CD4-positive, CD25-positive, alpha-beta regulatory T cell (primary cell): Measurements from ENCODE around the gene TMPRSS9. TPM values are rescaled to one million over a fixed set of nuclear protein-coding genes. Genes with fewer than 3 reads are reported as not detected.

Experiments
- ATAC-seq, 2 donors: fragments of 150-1000 bp; cut with Tn5 transposase; one replicate each; pipeline ENCODE4 v1.10.0; 2021; ENCODE audit warnings: low read depth in 2 of 2, moderate number of reproducible peaks in 2 of 2, moderate library complexity in 1 of 2
- DNase-seq, 3 donors: peaks; one replicate each; pipeline versions ENCODE4 v3.0.0 to v3.0.0-alpha.2; 2012 to 2022; ENCODE audit warnings: mixed read lengths in 1 of 3
- H3K27ac ChIP-seq: one replicate; pipeline ENCODE4 v1.7.0; 2013; ENCODE audit warnings: mild to moderate bottlenecking, low read length; ENCODE audit not compliant: insufficient read depth, poor library complexity, severe bottlenecking
- H3K27me3 ChIP-seq: one replicate; pipeline ENCODE4 v1.7.0; 2013; ENCODE audit warnings: low read length; ENCODE audit not compliant: control insufficient read depth, insufficient read depth
- H3K36me3 ChIP-seq: one replicate; pipeline ENCODE4 v1.7.0; 2013; ENCODE audit warnings: mild to moderate bottlenecking, low read length, moderate library complexity; ENCODE audit not compliant: control insufficient read depth, insufficient read depth
- H3K4me1 ChIP-seq: 2 replicates; pipeline ENCODE4 v1.7.0; 2013; ENCODE audit warnings: mild to moderate bottlenecking, low read length; ENCODE audit not compliant: insufficient read depth, control insufficient read depth, poor library complexity, severe bottlenecking
- H3K4me3 ChIP-seq: one replicate; pipeline ENCODE4 v1.7.0; 2013; ENCODE audit warnings: low read depth, mild to moderate bottlenecking, low read length, moderate library complexity
- H3K9me3 ChIP-seq, 2 experiments: 1 replicate in 1 of 2; 2 replicates in 1 of 2; pipeline ENCODE4 v1.7.0; 2013; ENCODE audit warnings: low read length in 2 of 2, mild to moderate bottlenecking in 1 of 2, moderate library complexity in 1 of 2; ENCODE audit not compliant: control insufficient read depth in 2 of 2
- H3K27ac Mint-ChIP-seq, 3 donors: one replicate each; pipeline ENCODE4 v1.8.0; 2020 to 2022; ENCODE audit warnings: mild to moderate bottlenecking in 3 of 3, mixed read lengths in 3 of 3, moderate library complexity in 2 of 3
- H3K27me3 Mint-ChIP-seq: one replicate; pipeline ENCODE4 v1.8.0; 2022; ENCODE audit warnings: mild to moderate bottlenecking, mixed read lengths
- H3K36me3 Mint-ChIP-seq: one replicate; pipeline ENCODE4 v1.8.0; 2020; ENCODE audit warnings: mixed read lengths
- H3K4me1 Mint-ChIP-seq, 4 donors: one replicate each; pipeline ENCODE4 v1.8.0; 2020 to 2022; ENCODE audit warnings: mixed read lengths in 4 of 4, mild to moderate bottlenecking in 1 of 4
- H3K4me3 Mint-ChIP-seq, 4 donors: one replicate each; pipeline ENCODE4 v1.8.0; 2020 to 2022; ENCODE audit warnings: mild to moderate bottlenecking in 4 of 4, mixed read lengths in 4 of 4, moderate library complexity in 3 of 4
- H3K9me3 Mint-ChIP-seq, 7 donors: one replicate each; pipeline ENCODE4 v1.8.0; 2020 to 2022; ENCODE audit warnings: mixed read lengths in 7 of 7, mild to moderate bottlenecking in 3 of 7, moderate library complexity in 2 of 7
- polyA plus RNA-seq, 4 donors: library from polyadenylated mRNA; unstranded; fragments of 300-500 nt; fragmentation: Illumina TruSeq; gene quantifications; one replicate each; pipeline ENCODE4 v1.2.3, GENCODE V29; 2021
- total RNA-seq: library from RNA; stranded (reverse); gene quantifications from one replicate; pipeline ENCODE4 v1.2.3, GENCODE V29; 2022

The TMPRSS9 gene
- total and polyA plus RNA-seq, 5 donors from 2014 or later = 0.17 TPM; not detected in 4

DNA sequence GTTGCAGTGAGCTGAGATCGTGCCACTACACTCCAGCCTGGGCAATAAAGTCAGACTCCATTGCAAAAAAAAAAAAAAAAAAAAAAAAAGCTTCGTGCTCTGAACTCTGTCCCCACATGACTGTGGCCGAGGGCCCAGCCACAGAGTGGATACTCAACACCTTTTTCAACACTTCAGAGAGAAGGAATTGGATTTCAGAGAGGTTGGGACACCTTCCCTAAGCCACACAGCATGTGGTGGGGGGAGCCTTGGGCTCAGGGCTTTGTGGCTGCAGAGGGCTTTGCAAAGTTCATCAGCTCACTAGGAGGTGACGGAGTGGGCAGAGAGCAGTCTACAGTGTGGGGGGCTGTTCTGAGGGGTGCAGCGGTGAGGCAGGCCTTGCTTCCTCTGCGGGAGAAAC, 41.1 kb upstream of the TMPRSS9 start:
- H3K9me3 ChIP-seq = peaks cover 9 to 15% of the 10 kb centered on the region in 2 experiments
- no peaks in the 10 kb centered on the region for H3K4me1 ChIP-seq
- Mint-ChIP-seq H3K36me3 (peaks cover 4% of the 10 kb centered on the region), H3K4me3 (peak overlapping the region in 1 of 4 donors; percentile 13), H3K27ac (no peak overlapping the region), H3K4me1 (peaks cover 0 to 5% (median 0%) of the 10 kb centered on the region in 4 donors), H3K27me3 (peaks cover 13% of the 10 kb centered on the region), H3K9me3 (peaks cover 4 to 15% (median 7%) of the 10 kb centered on the region in 7 donors)
- DNase-seq = no peak
- no peak for ATAC-seq
- H3K36me3 ChIP-seq = peaks cover 3% of the 10 kb centered on the region
- no peak overlapping the region for H3K27ac ChIP-seq
- H3K4me3 ChIP-seq = no peak overlapping the region
- H3K27me3 ChIP-seq = peaks cover 7% of the 10 kb centered on the region

DNA sequence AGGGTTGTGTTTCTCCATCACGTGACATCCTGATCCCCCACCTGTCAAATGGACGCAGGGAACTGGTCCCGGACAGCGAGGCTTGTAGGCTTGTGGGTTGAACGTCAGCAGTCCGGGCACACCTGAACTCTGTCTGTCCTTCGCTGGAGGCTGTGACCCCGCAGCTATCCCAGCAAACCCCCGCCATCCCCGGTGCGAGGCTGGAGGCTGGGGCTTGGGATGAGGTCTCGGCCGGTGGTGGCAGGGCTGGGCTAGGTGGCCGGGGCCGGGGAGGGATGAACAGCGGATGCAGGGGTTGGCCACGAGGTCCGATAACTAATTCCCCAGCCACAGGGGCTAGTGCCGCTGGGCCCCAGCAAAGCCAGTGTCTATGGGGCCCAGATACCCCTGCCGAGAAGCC, 40.5 kb upstream of the TMPRSS9 start:
- Mint-ChIP-seq H3K27ac (no peak overlapping the region), H3K9me3 (peaks cover 4 to 12% (median 7%) of the 10 kb centered on the region in 7 donors), H3K4me1 (peaks cover 0 to 5% (median 0%) of the 10 kb centered on the region in 4 donors), H3K36me3 (peaks cover 6% of the 10 kb centered on the region), H3K4me3 (no peak overlapping the region), H3K27me3 (peaks cover 6% of the 10 kb centered on the region)
- Histone ChIP-seq H3K36me3 (peaks cover 5% of the 10 kb centered on the region), H3K27ac (no peak overlapping the region), H3K27me3 (peaks cover 3% of the 10 kb centered on the region), H3K4me1 (no peaks in the 10 kb centered on the region), H3K4me3 (no peak overlapping the region), H3K9me3 (peaks cover 9 to 13% of the 10 kb centered on the region in 2 experiments)
- no peak for DNase-seq
- ATAC-seq = no peak

DNA sequence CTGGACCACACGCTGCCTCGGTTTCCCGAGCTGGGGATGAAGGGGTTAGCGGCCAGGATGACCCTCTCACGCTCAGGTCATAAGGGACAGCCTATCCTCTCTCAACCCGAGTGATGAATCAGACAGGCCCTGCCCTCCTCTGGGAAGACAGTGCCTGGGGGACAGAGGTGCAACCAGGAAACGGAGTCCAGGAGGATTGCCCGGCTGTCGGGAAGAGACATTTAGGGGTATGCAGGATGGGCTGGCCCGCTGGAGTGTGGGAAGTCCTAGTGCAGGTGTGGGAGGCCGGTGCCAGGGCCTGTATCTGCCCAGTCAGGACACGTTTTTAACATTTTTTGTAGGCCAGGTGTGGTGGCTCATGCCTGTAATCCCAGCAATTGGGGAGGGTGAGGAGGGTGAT, 40.0 kb upstream of the TMPRSS9 start:
- H3K36me3 Mint-ChIP-seq = peaks cover 3% of the 10 kb centered on the region
- H3K9me3 ChIP-seq = peaks cover 6 to 8% of the 10 kb centered on the region in 2 experiments
- no peaks in the 10 kb centered on the region for H3K4me1 ChIP-seq
- H3K27me3 Mint-ChIP-seq = peaks cover 1% of the 10 kb centered on the region
- no peaks in the 10 kb centered on the region for H3K27me3 ChIP-seq
- peaks cover under 1 to 8% (median 4%) of the 10 kb centered on the region in 7 donors for H3K9me3 Mint-ChIP-seq
- H3K36me3 ChIP-seq = peaks cover 8% of the 10 kb centered on the region
- ATAC-seq (no peak), DNase-seq (no peak)
- H3K27ac ChIP-seq = no peak overlapping the region
- peaks cover 0 to 5% (median 0%) of the 10 kb centered on the region in 4 donors for H3K4me1 Mint-ChIP-seq
- no peak overlapping the region for H3K4me3 Mint-ChIP-seq
- no peak overlapping the region for H3K27ac Mint-ChIP-seq
- H3K4me3 ChIP-seq = no peak overlapping the region

DNA sequence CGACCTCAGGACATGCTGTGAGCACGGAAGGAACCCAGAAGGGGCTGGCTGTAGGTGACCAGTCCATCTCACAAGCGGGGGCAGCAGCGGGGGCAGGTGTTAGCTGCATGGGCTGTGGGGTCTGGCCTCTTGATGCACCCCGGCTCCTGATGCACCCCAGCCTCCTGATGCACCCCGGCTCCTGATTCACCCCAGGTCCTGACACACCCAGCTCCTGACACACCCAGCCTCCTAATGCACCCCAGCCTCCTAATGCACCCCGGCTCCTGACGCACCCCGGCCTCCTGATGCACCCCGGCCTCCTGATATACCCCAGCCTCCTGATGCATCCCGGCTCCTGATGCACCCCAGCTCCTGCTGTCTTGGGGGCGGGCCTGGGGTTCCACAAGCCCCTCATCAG, 39.1 kb upstream of the TMPRSS9 start:
- H3K36me3 Mint-ChIP-seq = peaks cover 7% of the 10 kb centered on the region
- no peak overlapping the region for H3K4me3 ChIP-seq
- H3K9me3 Mint-ChIP-seq = peaks cover 0 to 4% (median 0%) of the 10 kb centered on the region in 7 donors
- H3K4me1 Mint-ChIP-seq = peaks cover 0 to 8% (median 3%) of the 10 kb centered on the region in 4 donors
- no peak overlapping the region for H3K27ac Mint-ChIP-seq
- H3K36me3 ChIP-seq = peaks cover 8% of the 10 kb centered on the region
- no peaks in the 10 kb centered on the region for H3K9me3 ChIP-seq
- no peaks in the 10 kb centered on the region for H3K27me3 Mint-ChIP-seq
- ATAC-seq (no peak), DNase-seq (no peak)
- H3K27me3 ChIP-seq = no peaks in the 10 kb centered on the region
- no peaks in the 10 kb centered on the region for H3K4me1 ChIP-seq
- no peak overlapping the region for H3K4me3 Mint-ChIP-seq
- H3K27ac ChIP-seq = no peak overlapping the region

DNA sequence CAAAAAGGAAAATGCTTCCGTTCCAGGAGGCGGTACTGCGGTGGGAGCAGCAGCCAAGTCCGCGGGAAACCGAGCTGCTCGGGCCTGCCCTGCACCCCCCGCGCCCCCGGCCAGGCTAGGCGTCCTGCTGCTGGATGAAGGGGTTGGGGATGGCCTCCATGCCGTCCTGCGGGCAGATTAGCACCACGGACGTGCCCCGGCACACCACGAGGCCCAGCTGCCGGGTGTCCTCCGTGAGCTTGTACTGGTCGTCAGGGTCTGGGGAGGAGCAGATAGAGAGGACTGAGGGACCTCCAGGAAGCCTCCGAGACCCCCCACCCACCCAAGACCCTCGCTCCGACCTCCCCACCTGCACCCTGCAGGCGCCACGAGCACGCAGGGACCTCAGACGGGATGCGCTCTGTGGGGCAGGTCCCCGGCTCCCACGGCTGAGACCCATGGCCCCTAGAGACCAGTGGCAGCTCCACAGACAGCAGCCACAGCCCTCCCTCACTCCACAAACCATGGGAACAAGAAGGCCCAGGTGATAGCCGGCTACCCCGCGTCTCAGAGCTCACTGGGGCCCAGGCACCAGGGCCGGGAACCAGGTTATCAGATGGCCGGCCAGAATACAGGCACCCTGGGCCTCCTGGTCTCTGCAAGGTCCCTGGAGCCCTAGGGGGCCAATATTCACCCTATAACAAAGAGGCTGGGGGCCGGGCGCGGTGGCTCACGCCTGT, 38.3 kb upstream of the TMPRSS9 start:
- Mint-ChIP-seq H3K4me1 (peaks cover 0 to 15% (median 7%) of the 10 kb centered on the region in 4 donors), H3K36me3 (peaks cover 9% of the 10 kb centered on the region), H3K27me3 (no peaks in the 10 kb centered on the region), H3K9me3 (peaks cover 0 to 4% (median 0%) of the 10 kb centered on the region in 7 donors), H3K4me3 (no peak overlapping the region), H3K27ac (no peak overlapping the region)
- Histone ChIP-seq H3K4me1 (no peaks in the 10 kb centered on the region), H3K9me3 (no peaks in the 10 kb centered on the region), H3K4me3 (no peak overlapping the region), H3K27me3 (no peaks in the 10 kb centered on the region), H3K27ac (no peak overlapping the region), H3K36me3 (peaks cover 8% of the 10 kb centered on the region)
- DNase-seq (no peak), ATAC-seq (no peak)

DNA sequence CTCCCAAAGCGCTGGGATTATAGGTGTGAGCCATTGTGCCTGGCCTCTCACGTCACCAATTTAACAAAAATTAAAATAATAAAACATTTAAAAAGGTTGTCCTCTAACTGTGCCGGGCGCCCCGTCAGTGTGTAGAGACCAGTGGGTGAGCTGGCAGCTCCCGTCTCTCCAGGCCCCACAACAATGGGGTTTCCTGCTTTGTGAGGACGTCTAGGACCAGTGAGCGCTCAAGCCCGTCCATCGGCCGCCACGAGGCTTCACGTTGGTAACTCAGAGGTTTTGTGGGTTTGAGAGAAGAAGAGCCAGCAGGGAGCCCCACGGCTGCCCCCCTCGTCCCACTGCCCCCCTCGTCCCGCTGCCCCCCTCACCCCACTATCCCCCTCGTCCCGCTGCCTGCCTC, 36.4 kb upstream of the TMPRSS9 start:
- no peak overlapping the region for H3K27ac Mint-ChIP-seq
- H3K4me3 Mint-ChIP-seq = no peak overlapping the region
- H3K36me3 Mint-ChIP-seq = peaks cover 17% of the 10 kb centered on the region
- no peaks in the 10 kb centered on the region for H3K27me3 Mint-ChIP-seq
- Histone ChIP-seq H3K9me3 (no peaks in the 10 kb centered on the region), H3K27me3 (no peaks in the 10 kb centered on the region), H3K4me3 (no peak overlapping the region), H3K27ac (no peak overlapping the region), H3K4me1 (peaks cover 12% of the 10 kb centered on the region), H3K36me3 (peaks cover 11% of the 10 kb centered on the region)
- DNase-seq (no peak), ATAC-seq (no peak)
- no peaks in the 10 kb centered on the region for H3K9me3 Mint-ChIP-seq
- H3K4me1 Mint-ChIP-seq = peaks cover 5 to 31% (median 19%) of the 10 kb centered on the region in 4 donors

DNA sequence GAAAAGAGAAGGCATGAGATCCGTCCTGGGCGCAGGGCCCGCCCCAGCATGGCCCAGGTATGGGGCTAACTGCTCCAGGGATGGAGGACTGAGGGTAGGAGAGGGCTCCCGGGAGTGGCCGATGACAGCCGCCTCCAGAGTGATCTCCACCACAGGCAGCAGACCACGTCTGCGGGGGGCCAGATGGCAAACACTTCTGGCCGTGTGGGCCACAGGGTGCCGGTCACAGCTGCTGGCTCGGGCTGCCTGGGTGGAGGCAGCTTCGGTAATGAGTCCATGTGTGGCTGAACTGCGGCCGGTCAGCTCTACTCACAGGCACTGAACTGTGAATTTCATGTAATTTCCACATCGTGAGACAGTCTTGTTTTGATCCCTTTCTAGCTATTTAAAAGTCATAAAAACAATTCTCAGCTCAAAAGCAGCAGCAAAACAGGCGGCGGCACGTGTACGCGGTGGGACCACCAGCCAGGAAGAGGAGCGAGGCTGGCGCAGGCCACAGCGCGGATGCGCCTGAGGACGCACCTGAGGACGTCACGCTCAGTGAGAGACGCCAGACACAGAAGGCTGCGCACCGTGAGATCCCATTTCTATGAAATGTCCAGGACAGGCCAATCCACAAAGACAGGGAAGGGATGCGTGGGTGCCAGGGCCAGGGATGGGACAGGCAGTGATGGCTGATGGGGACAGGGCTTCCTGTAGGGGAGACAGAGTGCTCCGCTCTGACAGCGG, 35.7 kb upstream of the TMPRSS9 start:
- Histone ChIP-seq H3K36me3 (peaks cover 11% of the 10 kb centered on the region), H3K4me1 (peaks cover 19% of the 10 kb centered on the region), H3K27ac (no peak overlapping the region), H3K4me3 (no peak overlapping the region), H3K9me3 (no peaks in the 10 kb centered on the region), H3K27me3 (no peaks in the 10 kb centered on the region)
- Mint-ChIP-seq H3K36me3 (peaks cover 17% of the 10 kb centered on the region), H3K4me3 (peak overlapping the region in 2 of 4 donors; percentile 44 to 51), H3K27ac (peak overlapping the region in 2 of 3 donors; percentile 55 to 74), H3K27me3 (no peaks in the 10 kb centered on the region), H3K9me3 (no peaks in the 10 kb centered on the region), H3K4me1 (peaks cover 5 to 35% (median 23%) of the 10 kb centered on the region in 4 donors)
- DNase-seq (no peak), ATAC-seq (no peak)
